NCI-H446 treated with DMSO at 0.1 percent for 48 hours (cell line): ENCODE results near the gene CYP27B1.

Experiments
- DNase-seq: peaks from one replicate; lab custom pipeline; 2025; lab: John Stamatoyannopoulos, UW

The CYP27B1 gene

GRCh38 chr12:57765698-57766463 is 997 bp downstream of the CYP27B1 start:
- DNase-seq, result no peak

GRCh38 chr12:57765003-57765697 is 1.7 kb downstream of the CYP27B1 start:
- no peak for DNase-seq

GRCh38 chr12:57764662-57765002 is 2.2 kb downstream of the CYP27B1 start:
- no peak for DNase-seq

GRCh38 chr12:57763881-57764661 is 2.8 kb downstream of the CYP27B1 start:
- DNase-seq, result no peak

GRCh38 chr12:57762463-57762862 is 4.4 kb downstream of the CYP27B1 start:
- DNase-seq, result no peak

GRCh38 chr12:57761391-57761998 is 5.4 kb downstream of the CYP27B1 start:
- no peak for DNase-seq

- DNase-seq, result no peak
These were observed 6.4 kb downstream of the CYP27B1 start for GRCh38 chr12:57760347-57760982.

GRCh38 chr12:57759360-57759980 is 7.4 kb downstream of the CYP27B1 start:
- DNase-seq, result no peak

- DNase-seq, result no peak
These were observed 8.1 kb downstream of the CYP27B1 start for GRCh38 chr12:57758552-57759359.

- DNase-seq, result no peak
These were observed 9.1 kb downstream of the CYP27B1 start for GRCh38 chr12:57757771-57758170.

GRCh38 chr12:57756406-57757341 is 10.2 kb downstream of the CYP27B1 start:
- no peak for DNase-seq

GRCh38 chr12:57755454-57756372 is 11.2 kb downstream of the CYP27B1 start:
- DNase-seq, result no peak

- DNase-seq, result no peak
These were observed 11.8 kb downstream of the CYP27B1 start for GRCh38 chr12:57755194-57755453.

GRCh38 chr12:57754411-57755193 is 12.3 kb downstream of the CYP27B1 start, which contains the start of gene MARCHF9:
Gene MARCHF9, plus strand, starts transcription at chr12:57755103. Its CDS starts 426 bp downstream, at chr12:57755529.
- no peak for DNase-seq

GRCh38 chr12:57753756-57754337 is 13.0 kb downstream of the CYP27B1 start:
- no peak for DNase-seq

GRCh38 chr12:57752668-57753000 is 14.2 kb downstream of the CYP27B1 start:
- no peak for DNase-seq
